Skeletal muscle cell (primary cell): ENCODE results near the gene MYO1E.
"Not testable (repeated sequence)": the region's sequence is repeated elsewhere in the genome, so short reads cannot be mapped to it uniquely, and the experiment has no call there.

Source experiments
- DNase-seq: peaks from one replicate; pipeline ENCODE4 v3.0.0-alpha.2; 2010; ENCODE audit warnings: low read depth
- H3K4me3 ChIP-seq: 2 replicates; pipeline ENCODE4 v1.5.1; 2011; ENCODE audit warnings: low read depth, mild to moderate bottlenecking, control low read depth, low read length, moderate library complexity

Gene MYO1E

DNA sequence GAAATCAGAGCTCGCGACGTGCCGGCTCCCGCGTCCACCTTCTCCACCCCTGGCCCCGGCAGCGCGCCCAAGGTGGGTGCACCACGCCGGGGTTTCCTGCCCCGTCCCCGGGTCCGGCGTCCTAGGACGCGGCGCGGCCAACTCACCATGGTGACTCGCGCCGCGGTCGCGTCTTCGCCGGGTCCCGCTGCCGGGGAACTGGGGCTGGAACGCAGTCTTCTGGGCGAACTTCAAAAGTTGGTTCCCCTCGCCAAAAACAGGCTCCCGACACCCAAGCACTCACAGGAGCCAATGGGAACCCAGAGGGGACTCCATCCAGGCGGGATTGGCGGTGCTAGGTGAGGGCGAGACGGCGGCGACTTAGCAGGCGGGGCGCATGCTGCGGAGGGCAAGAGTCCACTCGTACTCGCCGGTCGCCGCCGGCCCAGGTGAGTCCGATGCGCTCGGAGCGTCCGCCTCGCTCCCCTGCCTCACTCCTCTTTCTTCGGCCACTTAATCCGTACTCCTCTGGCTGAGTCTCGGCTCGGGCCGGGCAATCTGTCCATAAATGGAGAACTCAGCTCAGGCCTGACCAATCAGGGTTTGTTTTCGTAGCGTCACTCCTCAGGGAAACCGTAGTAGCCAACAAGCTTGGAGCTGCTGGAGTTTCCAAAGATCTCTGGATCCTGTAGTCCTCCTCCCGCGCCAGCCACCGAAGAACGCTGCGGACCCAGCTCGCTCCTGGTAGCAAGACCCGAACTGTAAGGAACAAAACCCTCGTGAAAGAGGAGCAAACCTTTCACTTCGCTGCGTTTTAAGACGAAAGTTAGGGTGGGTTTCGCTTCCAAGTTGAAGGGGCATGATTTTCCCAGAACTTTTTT is at the start of gene MYO1E:
MYO1E (minus strand) TSS at position 520 of the 860 bp plus-strand sequence; CDS start at position 149, 371 bp downstream.
- H3K4me3 ChIP-seq, result peak within 1 kb of the TSS; percentile 96
- peak; percentile 93 for DNase-seq

DNA sequence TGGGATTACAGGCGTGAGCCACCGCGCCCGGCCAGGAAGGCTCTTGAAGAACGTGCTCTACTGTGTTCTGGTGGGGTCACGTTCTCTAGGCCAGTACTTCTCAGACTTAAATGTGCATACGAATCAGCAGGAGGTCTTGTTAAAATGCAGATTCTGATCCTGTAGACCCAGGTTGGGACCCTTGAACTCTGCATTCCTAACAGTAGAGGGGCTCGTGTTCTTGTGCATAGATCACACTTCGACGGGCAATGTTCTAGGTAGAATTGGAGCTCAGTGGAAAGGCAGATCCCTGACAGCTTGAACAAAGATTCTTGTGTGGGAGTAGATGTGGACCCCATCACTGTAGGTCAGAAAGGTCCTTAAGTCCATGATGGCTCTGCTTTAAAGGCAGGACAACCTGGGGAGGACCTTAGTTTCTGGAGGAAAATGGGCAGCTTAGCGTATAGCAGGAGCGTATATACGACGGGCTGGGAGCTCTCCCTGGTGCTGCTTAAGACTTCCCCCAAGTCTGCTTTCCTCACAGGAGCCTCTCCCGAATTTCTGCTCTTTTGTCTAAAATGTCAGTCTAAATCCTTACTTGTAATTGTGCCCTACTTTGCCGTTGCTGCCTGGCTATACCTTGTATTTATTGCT is 48.4 kb upstream of the MYO1E start:
- no peak overlapping the region for H3K4me3 ChIP-seq
- DNase-seq, result no peak

DNA sequence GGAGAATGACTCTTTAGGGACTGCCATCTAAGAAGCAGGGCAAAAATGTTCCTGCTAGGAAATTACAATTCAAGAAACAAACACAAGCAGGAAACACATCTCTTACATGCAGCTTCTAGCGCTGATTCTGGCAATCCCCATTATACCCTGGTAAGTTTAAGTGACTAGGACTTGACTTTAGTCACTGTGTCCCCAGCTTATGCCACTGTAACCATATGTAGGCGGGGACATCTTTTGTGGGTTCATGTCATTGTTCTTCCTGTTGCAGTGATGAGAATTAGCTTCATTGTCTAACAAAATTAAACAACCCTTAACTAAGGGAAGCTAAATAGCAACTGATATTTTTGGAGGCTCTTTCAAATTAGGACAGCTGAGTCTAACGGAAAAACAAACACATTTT is 47.4 kb upstream of the MYO1E start:
- DNase-seq, result no peak
- no peak overlapping the region for H3K4me3 ChIP-seq

DNA sequence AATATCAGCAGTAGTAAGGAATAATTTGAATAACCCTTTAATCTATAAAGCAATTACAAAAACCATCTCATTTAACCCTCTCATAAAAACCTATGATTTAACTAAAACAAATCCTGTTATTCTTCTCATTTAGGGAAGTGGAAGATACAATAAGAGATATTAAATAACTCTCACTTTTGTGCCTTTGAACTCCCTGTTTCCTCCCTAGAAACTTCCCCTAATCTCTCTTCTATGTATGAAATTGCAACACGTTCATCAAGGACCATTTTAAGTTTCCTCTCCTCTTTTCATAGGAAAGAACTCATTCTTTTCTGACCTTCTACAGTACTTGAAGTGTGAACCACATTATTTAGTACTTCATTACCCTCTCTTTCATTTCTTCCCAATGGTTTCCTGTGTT is 46.5 kb upstream of the MYO1E start:
- DNase-seq, result no peak
- no peak overlapping the region for H3K4me3 ChIP-seq

DNA sequence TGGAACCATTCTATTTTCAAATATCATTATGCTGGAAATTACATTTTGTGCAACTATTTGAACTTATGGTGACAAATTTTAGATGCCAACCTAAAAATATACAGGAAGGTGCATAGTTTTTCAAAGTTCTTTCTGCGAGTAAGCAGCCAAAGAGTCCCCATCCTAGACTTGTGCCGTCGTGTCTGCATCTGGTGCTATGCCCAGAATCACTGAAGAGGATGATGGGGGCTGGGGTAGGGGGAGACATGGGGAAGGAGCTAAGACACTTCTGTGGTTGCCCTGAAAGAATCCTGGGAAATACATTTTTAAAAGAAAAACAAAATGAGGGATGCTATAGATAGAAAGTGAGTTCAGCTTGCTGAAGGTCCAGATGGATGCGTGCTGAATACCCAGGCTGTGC is 44.1 kb upstream of the MYO1E start:
- H3K4me3 ChIP-seq, result no peak overlapping the region
- DNase-seq, result no peak

DNA sequence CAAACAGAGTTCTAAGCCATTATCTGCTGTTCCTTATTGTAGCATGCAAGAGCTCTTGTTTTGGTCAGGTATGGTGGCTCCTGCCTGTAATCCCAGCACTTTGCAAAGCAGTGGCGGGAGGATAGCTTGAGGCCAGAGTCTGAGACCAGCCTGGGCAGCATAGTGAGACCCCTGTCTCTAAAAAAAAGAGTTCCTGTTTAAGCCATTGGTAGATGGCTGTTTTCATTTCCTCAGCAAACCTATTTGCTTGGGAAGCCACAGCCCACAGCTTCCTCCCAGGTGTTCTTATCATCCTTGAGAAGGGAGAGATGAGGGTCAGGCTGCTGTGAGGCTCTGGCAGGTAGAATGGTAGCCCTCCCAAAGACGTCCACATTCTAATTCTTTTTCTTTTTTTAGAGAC is 40.9 kb upstream of the MYO1E start:
- no peak for DNase-seq
- H3K4me3 ChIP-seq, result no peak overlapping the region

DNA sequence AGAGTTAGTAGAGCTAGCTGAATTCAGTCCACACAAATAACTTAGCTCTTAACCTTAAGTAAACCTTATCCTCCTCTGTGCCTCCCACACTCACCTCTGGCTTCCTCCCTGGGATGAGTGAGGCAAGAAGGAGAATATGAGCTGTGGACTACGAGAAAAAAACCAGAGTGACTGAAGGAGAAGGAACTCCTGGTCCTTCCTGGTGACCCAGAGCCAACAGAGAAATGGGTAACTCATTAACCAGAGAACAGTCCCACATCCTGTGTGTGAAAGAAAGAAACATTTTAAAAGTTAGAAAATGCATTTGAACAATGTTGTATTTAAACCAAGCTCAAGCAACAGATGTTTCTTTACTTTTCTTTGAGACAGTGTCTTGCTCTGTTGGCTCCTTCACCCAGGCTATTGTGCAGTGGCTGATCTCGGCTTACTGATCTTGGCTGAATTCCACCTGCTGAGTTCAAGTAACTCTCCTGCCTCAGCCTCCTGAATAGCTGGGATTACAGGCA is 37.8 kb upstream of the MYO1E start:
- DNase-seq, result peak; percentile 3
- H3K4me3 ChIP-seq, result no peak overlapping the region

DNA sequence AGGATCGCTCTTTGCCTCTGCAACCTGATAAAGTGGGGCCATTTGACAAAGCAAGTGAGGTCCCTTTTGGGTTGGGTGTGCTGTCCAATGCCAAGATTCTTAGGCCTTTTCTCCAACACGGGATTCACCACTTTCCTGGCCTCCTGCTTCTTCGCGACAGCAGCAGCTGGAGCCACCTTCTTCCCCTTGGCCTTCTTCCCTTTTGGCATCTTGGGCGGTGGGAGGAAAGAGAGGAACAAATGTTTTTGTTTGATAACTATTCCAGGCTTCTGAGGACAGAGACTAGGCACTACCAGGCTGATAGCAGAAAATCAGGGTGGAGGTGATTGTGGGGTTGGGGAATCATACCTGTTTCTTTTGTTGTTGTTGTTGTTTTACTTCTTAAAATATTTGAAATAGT is 35.3 kb upstream of the MYO1E start:
- H3K4me3 ChIP-seq, result no peak overlapping the region

DNA sequence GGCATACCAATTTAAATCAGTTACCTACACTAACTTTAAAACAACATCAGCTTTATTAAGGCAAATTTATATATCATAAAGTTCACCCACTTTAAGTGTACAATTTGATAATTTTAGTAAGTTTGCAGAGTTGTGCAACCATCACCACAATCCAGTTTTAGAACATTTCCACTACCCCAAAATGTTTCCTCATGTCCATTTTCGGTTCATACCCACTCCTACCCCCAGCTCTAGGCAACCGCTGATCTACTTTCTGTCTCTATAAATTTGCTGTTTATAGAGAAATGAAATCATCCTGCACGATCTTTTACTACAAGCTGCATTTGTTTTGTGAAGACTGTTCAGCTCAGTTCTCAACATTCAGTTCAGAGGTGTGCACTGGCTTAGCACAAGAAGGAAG is 33.8 kb upstream of the MYO1E start:
- no peak overlapping the region for H3K4me3 ChIP-seq
- no peak for DNase-seq

More for the DNA sequence above, 35.3 kb upstream of the MYO1E start:
- DNase-seq, result no peak

DNA sequence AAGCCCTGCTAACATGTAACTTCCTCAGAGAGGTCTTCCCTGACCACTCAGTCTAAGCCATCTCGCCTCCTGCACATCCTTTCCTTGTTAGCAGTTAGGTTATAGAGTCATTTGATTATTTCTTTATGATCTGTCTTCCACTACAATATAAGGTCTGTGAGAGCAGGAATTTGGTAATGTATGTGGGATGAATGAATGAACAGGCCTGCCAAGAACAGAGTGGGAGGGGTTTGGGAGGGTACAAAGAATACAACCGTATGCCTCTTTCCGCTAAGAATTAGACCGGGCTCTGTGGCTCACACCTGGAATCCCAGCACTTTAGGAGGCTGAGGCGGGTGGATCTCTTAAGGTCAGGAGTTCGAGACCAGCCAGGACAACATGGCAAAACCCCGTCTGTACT is 32.4 kb upstream of the MYO1E start:
- no peak for DNase-seq

DNA sequence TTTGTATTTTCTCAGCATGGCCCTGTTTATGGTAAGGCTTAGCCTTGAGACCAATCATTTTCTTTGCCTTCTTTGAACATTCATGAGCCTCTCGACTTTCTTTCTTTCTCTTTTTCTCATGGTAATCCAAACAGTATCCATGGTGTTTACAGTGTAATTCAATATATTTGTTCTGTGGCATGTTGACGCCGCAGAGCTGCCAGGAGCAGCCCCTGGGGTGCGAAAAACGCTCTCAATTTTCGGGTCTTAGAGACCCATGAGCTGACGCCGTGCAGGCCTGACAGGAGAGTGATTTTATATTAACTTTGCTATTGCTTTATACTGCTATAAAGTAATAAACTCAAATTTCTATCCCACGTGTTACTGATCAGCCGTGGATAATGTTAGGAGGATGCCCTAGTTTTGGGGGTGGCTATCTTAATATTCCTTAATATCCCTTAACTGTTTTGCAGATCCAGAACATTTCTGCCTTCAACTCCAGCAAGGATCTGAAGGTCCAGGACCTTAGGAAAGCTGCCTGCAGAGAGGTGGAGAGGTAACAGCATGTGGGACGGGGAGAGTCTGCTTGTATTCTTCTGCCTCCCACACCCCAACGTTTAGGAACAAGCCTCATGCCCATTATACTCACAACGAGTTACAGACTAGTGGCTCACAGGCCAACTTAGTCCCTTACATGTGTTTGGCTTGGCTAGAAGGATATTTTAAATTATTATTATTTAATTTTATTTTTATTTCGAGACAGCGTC is 29.3 kb upstream of the MYO1E start:
- no peak for DNase-seq
- no peak overlapping the region for H3K4me3 ChIP-seq

More for the DNA sequence above, 32.4 kb upstream of the MYO1E start:
- no peak overlapping the region for H3K4me3 ChIP-seq

DNA sequence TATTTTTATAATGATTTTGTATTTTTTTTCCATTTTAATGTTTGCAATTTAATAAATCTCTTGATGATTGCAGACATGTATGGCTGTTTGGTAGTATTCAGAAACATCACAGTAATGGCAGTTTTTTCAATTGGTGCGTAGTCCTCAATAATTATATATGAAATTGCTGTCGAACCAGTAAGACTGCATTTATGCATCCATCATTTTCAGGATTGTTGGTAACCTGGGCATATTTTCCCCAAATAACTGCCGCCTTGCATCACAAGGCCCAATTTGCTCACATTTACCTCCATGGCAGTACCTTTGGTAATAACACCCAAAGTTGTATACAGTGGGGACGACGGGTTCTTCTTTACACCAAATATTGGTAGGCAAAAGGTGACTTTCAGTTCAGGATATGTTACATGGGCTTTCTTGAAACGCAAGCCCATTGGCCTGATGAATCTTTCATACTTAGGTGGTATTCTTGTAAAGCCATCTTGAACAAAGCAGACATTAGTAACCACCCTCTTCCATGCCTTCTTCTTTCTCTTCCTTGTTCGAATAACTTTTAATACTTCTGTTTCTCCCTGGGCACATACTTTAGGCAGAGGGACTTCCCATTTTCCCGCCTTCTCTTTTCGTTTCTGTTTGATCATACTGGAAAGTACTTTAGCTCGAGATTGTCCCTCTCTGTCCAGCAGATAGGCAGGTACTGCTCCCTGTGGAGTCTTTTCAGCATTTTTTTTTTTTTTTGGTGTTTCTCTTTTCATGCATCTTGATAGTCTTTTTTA is 28.6 kb upstream of the MYO1E start:
- not testable (repeated sequence) for H3K4me3 ChIP-seq, DNase-seq

DNA sequence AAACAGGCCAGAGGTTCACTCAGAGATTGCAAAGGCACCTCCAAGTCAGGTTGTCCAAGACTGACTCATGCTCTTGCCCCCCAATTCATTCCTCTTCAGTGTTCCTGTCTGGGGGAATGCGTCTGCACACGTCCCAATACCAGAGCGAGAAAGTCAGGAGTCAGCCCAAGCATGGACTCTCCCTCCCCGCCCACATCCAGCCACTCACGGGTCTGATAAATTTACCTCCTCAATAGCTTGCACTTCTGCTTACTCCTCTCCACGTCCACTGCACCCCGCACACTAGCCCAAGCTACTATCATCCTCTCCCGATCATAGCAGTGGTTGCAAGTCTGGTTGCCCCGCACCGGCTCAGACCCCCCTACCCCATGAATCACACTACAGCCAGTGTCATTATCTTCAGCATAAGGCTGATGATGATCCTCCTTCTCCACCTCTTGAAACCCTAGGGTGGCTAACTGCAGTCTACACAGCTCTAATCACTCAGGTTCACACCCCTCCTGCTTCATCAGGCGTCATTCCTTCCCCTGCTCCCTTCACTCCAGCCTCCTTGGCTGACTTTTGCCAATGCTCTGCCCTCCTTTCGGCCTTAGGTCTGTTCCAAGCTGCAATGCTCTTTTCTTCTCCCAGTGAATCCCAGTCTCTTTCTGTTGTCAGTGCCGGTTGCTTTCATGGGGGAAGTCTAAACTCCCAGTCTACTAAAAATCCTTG is 27.6 kb upstream of the MYO1E start:
- no peak overlapping the region for H3K4me3 ChIP-seq
- no peak for DNase-seq

DNA sequence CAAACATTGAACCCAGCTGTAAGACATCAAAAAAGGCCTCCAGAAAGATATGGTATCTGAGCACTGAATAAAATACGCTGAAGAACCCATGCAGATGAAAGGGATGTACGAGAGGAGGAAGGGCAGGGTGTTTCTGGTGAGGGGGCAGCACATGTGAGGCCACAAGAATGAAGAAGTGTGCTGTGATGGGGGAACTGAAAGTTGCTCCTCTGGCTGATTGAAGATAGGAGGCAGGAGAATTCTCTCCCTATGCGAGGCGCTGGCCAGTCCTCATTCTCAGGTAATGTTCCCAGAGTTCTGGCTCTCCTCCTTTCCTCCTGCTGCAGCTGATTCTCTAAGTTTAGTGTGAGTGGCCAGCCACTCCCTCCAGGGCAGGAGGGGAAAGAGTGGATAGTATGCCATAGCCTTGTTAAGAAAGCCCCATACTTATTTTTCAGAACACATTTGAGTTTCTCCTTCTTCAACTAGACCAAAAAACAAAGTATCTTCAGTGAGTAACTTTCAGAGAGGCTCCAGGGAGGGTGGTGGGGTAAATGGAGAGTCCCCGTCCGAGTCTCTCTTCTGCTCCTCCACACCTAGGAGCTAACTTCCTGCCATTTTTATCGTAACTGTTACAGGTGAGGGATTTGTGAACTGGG is 26.9 kb upstream of the MYO1E start:
- no peak overlapping the region for H3K4me3 ChIP-seq
- no peak for DNase-seq

DNA sequence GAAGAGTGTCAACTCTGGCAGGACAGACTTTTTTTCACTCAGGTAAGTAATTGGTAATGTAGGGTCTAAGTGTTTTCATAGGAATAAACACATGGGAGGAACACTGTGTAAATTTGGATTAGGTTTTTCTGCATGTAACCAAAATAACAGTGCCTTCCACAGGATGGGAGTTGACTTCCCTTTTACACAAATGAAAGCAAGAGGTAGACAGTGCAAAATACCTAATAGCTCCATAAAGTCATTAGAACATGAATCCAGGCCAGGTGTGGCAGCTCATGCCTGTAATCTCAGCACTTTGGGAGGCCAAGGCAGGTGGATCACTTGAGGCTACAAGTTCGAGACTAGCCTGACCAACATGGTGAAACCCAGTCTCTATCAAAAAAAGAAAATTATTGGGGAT is 25.5 kb upstream of the MYO1E start:
- DNase-seq, result no peak
- no peak overlapping the region for H3K4me3 ChIP-seq

DNA sequence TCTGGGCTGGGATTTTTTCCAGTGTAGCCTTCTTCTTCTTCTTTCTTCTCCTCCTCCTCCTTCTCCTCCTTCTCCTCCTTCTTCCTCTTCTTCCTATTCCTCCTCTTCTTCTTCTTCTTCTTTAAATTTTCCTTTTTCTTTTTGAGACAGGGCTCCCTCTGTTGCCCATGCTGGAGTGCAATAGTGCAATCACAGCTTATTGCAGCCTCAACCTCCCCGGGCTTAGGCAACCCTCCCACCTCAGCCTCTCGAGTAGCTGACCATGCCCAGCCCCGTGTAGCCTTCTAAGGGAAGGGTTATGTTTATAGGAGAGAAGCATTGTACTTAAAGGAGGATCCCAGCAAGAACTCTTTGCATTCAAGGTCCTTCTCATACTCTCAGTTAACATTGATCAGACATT is 24.0 kb upstream of the MYO1E start:
- no peak overlapping the region for H3K4me3 ChIP-seq
- DNase-seq, result no peak

DNA sequence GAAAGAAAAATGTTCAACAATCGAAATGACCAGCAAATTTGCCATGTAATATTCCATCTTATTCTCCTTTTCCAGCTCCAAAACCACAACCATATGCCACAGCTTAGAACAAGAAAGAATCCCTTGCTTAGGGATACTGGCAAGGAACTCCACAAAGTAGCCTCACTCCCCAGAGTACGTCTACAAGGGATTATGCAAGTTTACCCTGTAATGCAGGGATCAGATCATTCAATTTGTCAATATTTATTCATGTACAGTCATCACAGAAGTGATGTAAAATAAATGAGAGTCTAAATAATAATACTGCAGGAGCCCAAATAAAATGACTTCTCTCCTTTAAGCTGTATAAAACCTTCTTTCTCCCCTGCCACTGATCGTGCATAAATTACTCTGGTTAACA is 23.5 kb upstream of the MYO1E start:
- DNase-seq, result no peak

DNA sequence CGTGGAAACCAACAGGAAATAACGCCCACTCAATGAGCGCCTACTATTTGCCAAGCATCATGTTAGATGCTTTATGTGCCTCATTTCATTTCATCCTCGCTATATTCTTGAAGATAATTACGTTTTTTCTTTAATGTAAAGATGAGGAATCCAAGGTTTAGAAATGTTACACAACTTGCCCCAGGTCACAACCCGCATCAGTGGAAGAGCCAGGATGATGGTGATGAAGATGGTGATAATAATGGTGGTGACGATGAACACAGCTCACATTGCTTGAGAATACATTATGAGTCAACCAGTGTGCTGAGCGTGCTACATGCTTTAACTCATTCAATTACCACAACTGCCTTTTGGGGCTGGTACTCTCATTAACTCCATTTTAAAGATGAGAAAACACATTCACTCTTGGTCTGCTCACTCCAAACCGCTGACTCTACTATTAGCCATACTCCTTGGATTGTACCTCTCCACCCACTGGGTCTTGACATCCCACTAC is 21.5 kb upstream of the MYO1E start:
- no peak overlapping the region for H3K4me3 ChIP-seq
- DNase-seq, result no peak

More for the DNA sequence above, 23.5 kb upstream of the MYO1E start:
- H3K4me3 ChIP-seq, result no peak overlapping the region
